Measurements from ENCODE around the gene ZBED4. TPM values are rescaled to one million over a fixed set of nuclear protein-coding genes. Genes with fewer than 3 reads are reported as not detected.

ZBED4 gene, protein sequence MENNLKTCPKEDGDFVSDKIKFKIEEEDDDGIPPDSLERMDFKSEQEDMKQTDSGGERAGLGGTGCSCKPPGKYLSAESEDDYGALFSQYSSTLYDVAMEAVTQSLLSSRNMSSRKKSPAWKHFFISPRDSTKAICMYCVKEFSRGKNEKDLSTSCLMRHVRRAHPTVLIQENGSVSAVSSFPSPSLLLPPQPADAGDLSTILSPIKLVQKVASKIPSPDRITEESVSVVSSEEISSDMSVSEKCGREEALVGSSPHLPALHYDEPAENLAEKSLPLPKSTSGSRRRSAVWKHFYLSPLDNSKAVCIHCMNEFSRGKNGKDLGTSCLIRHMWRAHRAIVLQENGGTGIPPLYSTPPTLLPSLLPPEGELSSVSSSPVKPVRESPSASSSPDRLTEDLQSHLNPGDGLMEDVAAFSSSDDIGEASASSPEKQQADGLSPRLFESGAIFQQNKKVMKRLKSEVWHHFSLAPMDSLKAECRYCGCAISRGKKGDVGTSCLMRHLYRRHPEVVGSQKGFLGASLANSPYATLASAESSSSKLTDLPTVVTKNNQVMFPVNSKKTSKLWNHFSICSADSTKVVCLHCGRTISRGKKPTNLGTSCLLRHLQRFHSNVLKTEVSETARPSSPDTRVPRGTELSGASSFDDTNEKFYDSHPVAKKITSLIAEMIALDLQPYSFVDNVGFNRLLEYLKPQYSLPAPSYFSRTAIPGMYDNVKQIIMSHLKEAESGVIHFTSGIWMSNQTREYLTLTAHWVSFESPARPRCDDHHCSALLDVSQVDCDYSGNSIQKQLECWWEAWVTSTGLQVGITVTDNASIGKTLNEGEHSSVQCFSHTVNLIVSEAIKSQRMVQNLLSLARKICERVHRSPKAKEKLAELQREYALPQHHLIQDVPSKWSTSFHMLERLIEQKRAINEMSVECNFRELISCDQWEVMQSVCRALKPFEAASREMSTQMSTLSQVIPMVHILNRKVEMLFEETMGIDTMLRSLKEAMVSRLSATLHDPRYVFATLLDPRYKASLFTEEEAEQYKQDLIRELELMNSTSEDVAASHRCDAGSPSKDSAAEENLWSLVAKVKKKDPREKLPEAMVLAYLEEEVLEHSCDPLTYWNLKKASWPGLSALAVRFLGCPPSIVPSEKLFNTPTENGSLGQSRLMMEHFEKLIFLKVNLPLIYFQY
- 43.8 and 44.5 TPM in 2 replicates for total RNA-seq
- long read RNA-seq, full-length matches to known transcripts, result 1 of 37 reads
- long read RNA-seq, partial matches to known transcripts, result 0 of 37 reads
- long read RNA-seq, other reads (novel, unspliced or antisense), result 36 of 37 reads

DNA sequence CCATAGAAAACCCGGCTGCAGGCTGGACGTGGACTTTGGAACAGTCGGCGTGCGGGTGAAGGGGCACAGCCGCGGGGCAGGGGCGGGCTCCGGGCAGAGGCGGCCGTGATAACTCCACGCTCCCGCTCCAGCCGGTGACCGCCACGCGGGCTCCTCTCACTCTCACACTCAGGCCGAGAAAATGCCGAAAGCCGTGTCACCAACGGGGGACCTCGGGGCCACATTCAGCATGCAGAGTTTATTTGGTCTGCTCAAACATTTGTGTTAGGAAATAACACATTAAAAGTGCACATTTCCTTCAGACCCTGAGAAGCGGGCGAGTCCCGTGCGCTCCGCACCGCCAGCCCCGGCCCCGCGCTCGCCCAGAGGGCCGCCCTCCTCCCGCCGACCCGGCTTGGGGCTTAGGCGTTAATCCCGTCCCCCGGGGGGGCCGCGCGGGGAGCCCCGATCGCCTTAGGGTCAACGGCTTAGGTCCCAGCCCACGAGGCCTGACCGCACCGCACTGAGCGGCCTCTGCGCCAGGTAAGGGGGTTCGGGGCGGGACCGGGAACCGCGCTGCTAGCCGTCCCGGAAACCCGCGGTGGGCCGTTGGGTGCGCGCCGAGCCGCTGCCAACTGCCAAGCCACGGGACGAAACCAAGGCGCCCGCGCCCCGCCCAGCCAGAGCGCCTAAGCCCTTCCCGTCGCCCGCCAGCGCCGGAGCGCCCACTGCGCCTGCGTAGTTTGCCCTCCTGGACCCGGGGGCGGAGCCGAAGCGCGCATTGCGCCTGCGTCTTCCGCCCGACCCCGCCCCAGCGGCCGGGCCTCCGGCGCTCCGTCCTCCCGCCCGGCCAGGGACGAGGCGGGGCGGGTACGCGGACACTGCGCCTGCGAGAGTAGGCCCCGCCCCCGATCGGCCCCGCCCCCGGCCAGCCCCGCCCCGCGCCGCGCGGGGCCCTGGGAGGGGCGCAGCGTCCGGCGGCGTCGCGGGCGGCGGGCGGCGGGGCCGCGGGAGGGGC is at the start of gene ZBED4:
Gene ZBED4, plus strand, starts transcription at position 947 of the 997 bp plus-strand sequence. CDS start 29,819 bp downstream, outside the sequence.
- no peak for TF ChIP-seq CTCF (conservative IDR thresholded peaks at IDR 0.05)
- no peaks in the 10 kb centered on the region for H3K36me3 Mint-ChIP-seq (ENCODE audit: low read depth)
- DNase-seq (ENCODE audit: low read depth, low spot score), result peak; percentile 99
- peaks cover 20% of the 10 kb centered on the region for H3K4me1 Mint-ChIP-seq
- H3K27me3 Mint-ChIP-seq (ENCODE audit: low read depth), result peaks cover 46% of the 10 kb centered on the region
- peak within 1 kb of the TSS; percentile 96 for H3K4me3 Mint-ChIP-seq
- peak within 1 kb of the TSS; percentile 97 for H3K27ac Mint-ChIP-seq (ENCODE audit: unreplicated experiment)
- H3K9me3 Mint-ChIP-seq, result no peaks in the 10 kb centered on the region

DNA sequence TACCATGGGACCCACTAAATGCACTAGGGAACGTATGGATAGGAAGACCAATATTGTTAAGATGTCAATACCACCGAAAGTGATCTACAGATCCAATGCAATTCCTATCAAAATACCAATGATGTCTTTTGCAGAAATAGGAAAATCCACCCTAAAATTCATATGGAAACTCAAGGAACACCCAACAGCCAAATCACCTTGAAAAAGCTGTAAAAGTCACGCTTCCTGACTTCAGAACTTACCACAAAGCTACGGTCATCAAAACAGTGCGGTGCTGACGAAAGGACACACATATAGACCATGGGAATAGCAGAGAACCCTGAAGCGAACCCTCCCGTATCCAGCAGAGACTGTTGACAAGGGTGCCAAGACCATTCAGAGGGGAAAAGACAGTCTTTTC is 46.5 kb upstream of the ZBED4 start:
- H3K27me3 Mint-ChIP-seq (ENCODE audit: low read depth), result no peaks in the 10 kb centered on the region
- H3K9me3 Mint-ChIP-seq, result peaks cover 2% of the 10 kb centered on the region
- no peak for TF ChIP-seq CTCF (conservative IDR thresholded peaks at IDR 0.05)
- H3K36me3 Mint-ChIP-seq (ENCODE audit: low read depth), result peaks cover 30% of the 10 kb centered on the region
- H3K27ac Mint-ChIP-seq (ENCODE audit: unreplicated experiment), result no peak overlapping the region
- H3K4me3 Mint-ChIP-seq, result no peak overlapping the region
- no peak for DNase-seq (ENCODE audit: low read depth, low spot score)
- peaks cover 13% of the 10 kb centered on the region for H3K4me1 Mint-ChIP-seq

DNA sequence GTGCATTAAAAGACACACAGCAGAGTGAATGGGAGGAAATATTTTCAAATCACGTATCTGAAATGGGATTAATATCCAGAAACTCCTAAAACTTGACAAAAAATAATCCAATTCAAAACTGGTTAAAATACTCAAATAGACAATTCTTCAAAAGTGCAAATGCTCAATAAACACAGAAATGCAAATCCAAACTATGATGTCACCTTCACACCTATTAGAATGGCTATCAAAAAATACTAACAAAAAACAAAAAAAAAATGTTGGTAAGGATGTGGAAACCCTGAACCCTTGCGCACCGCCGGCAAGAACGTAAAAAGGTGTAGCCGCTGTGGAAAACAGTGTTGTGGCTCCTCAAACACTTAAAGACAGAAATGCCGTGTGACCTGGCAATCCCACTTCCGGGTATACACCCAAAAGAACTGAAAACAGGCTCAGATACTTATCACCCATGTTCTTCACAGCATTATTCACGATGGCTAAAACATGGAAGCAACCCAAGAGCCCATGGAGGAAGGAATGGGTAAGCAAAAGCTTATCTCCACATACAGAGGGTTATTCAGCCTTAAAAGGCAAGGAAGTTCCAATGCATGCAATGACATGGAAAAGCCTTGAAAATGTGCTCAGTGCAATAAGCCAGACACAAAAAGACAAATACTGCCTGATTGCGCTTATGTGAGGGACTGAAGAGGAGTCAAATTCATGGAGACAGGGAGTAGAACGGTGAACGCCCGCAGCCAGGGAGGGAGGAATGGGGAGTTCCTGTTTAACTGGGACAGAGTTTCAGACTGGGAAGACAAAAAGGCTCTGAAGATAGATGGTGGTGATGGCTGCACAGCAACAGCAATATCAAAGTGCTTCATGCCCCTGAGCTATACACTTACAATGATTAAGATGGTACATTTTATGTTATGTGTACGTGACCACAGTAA is 45.6 kb upstream of the ZBED4 start:
- no peak for DNase-seq (ENCODE audit: low read depth, low spot score)
- Mint-ChIP-seq H3K27ac (ENCODE audit: unreplicated experiment) (no peak overlapping the region), H3K4me1 (peaks cover 13% of the 10 kb centered on the region), H3K36me3 (ENCODE audit: low read depth) (peaks cover 30% of the 10 kb centered on the region), H3K9me3 (peaks cover 2% of the 10 kb centered on the region), H3K27me3 (ENCODE audit: low read depth) (no peaks in the 10 kb centered on the region), H3K4me3 (no peak overlapping the region)
- no peak for TF ChIP-seq CTCF (conservative IDR thresholded peaks at IDR 0.05)

GRCh38 chr22:49810363-49811019 is 43.2 kb upstream of the ZBED4 start:
- TF ChIP-seq CTCF (conservative IDR thresholded peaks at IDR 0.05), result no peak
- Mint-ChIP-seq H3K27ac (ENCODE audit: unreplicated experiment) (no peak overlapping the region), H3K4me1 (peaks cover 16% of the 10 kb centered on the region), H3K27me3 (ENCODE audit: low read depth) (no peaks in the 10 kb centered on the region), H3K36me3 (ENCODE audit: low read depth) (peaks cover 33% of the 10 kb centered on the region), H3K9me3 (peaks cover 2% of the 10 kb centered on the region), H3K4me3 (no peak overlapping the region)
- no peak for DNase-seq (ENCODE audit: low read depth, low spot score)

Data from neural crest cell (in vitro differentiated cells).